ENCODE results near the gene C17orf114.

C17orf114 gene

DNA sequence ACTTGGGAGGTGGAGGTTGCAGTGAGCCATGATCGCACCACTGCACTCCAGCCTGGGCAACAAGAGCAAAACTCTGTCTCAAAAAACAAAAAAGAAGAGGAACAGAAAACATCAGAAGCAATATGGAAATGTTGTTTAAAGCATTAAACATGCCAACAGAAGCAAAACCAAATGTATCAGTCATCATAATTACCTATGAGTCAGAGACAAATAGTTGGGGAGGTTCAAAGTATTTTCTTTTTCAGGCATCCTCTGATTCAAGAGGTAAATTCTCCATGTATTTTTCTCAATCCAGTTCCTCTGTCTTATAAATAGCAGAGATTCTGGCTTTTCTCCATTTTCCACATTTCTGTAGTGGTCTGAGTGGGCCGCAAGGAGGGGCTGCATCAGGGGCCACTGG is 32.5 kb downstream of the C17orf114 start:
- no peaks in the 10 kb centered on the region for H3K36me3 Mint-ChIP-seq (ENCODE audit: unreplicated experiment)
- H3K27ac Mint-ChIP-seq (ENCODE audit: unreplicated experiment) = no peak overlapping the region
- no peaks in the 10 kb centered on the region for H3K4me1 Mint-ChIP-seq (ENCODE audit: low read depth, unreplicated experiment)
- peaks cover 5% of the 10 kb centered on the region for H3K27me3 Mint-ChIP-seq (ENCODE audit: unreplicated experiment)
- H3K4me3 Mint-ChIP-seq (ENCODE audit: unreplicated experiment) = no peak overlapping the region
- DNase-seq = no peak
- TF ChIP-seq, protein P1, sequence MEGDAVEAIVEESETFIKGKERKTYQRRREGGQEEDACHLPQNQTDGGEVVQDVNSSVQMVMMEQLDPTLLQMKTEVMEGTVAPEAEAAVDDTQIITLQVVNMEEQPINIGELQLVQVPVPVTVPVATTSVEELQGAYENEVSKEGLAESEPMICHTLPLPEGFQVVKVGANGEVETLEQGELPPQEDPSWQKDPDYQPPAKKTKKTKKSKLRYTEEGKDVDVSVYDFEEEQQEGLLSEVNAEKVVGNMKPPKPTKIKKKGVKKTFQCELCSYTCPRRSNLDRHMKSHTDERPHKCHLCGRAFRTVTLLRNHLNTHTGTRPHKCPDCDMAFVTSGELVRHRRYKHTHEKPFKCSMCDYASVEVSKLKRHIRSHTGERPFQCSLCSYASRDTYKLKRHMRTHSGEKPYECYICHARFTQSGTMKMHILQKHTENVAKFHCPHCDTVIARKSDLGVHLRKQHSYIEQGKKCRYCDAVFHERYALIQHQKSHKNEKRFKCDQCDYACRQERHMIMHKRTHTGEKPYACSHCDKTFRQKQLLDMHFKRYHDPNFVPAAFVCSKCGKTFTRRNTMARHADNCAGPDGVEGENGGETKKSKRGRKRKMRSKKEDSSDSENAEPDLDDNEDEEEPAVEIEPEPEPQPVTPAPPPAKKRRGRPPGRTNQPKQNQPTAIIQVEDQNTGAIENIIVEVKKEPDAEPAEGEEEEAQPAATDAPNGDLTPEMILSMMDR (IDR thresholded peaks at IDR 0.05; ENCODE audit: partially characterized antibody, unreplicated experiment) = no peak
- H3K9me3 Mint-ChIP-seq (ENCODE audit: unreplicated experiment) = no peaks in the 10 kb centered on the region

DNA sequence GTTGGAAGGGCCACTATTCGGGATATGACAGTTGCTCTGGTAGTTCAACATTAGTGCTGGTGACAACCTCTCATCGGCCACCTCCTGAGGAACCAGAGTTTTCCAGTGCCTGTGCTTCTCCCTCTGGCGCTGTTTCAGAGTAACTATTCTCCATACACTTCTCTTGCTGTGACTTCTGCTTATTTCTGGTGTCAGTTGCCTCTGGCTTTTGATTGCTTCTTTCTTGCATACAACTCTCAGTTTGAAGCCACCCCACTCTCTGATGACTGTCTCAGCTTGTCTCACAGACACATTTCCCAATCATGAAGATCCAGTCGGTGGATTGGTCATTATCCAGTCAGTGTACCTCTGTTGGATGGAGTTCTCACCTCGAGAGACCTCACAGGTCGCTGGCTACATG is 33.8 kb downstream of the C17orf114 start:
- no peak overlapping the region for H3K27ac Mint-ChIP-seq (ENCODE audit: unreplicated experiment)
- TF ChIP-seq, protein P1 (IDR thresholded peaks at IDR 0.05; ENCODE audit: partially characterized antibody, unreplicated experiment) = no peak

DNA sequence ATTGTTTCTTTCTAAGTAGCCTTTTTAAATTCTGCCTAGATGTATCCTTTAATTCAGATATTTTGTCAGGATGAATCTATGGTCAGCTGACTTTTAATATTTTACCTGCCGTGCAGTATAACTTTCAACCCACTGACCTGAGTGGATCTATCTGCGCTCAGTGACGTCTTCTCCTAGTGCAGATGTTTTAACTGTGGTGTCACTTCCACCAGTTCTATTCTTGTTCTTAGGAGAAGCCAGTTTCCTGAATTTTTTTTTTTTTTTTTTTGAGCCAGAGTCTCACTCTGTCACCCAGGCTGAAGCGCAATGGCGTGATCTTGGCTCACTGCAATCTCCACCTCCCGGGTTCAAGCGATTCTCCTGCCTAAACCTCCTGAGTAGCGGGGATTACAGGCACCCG is 35.4 kb downstream of the C17orf114 start:
- Mint-ChIP-seq H3K27me3 (ENCODE audit: unreplicated experiment) (peaks cover 6% of the 10 kb centered on the region), H3K36me3 (ENCODE audit: unreplicated experiment) (no peaks in the 10 kb centered on the region), H3K27ac (ENCODE audit: unreplicated experiment) (no peak overlapping the region), H3K4me3 (ENCODE audit: unreplicated experiment) (no peak overlapping the region), H3K4me1 (ENCODE audit: low read depth, unreplicated experiment) (no peaks in the 10 kb centered on the region), H3K9me3 (ENCODE audit: unreplicated experiment) (no peaks in the 10 kb centered on the region)
- TF ChIP-seq, protein P1 (IDR thresholded peaks at IDR 0.05; ENCODE audit: partially characterized antibody, unreplicated experiment) = no peak
- DNase-seq = no peak

More for the DNA sequence above, 33.8 kb downstream of the C17orf114 start:
- Mint-ChIP-seq H3K4me1 (ENCODE audit: low read depth, unreplicated experiment) (no peaks in the 10 kb centered on the region), H3K36me3 (ENCODE audit: unreplicated experiment) (no peaks in the 10 kb centered on the region), H3K27me3 (ENCODE audit: unreplicated experiment) (peaks cover 5% of the 10 kb centered on the region), H3K9me3 (ENCODE audit: unreplicated experiment) (no peaks in the 10 kb centered on the region), H3K4me3 (ENCODE audit: unreplicated experiment) (no peak overlapping the region)
- DNase-seq = no peak

DNA sequence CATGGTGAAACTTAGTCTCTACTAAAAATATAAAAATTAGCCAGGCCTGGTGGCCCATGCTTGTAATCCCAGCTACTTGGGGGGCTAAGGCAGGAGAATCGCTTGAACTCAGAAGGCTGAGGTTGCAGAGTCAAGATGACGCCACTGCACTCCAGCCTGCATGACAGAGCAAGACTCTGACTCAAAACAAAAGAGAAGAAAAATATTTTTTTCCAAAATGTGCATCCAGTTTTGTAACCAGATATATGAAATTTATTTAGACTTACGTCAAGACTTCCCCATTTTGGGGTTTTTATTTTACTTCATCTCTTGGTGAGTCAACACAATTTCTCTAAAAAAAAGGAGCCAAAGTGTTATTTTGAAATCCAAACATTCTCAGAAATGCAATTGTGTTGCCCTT is 35.9 kb downstream of the C17orf114 start:
- TF ChIP-seq, protein P1 (IDR thresholded peaks at IDR 0.05; ENCODE audit: partially characterized antibody, unreplicated experiment) = no peak
- no peak for DNase-seq
- H3K9me3 Mint-ChIP-seq (ENCODE audit: unreplicated experiment) = no peaks in the 10 kb centered on the region
- no peak overlapping the region for H3K4me3 Mint-ChIP-seq (ENCODE audit: unreplicated experiment)
- peaks cover 4% of the 10 kb centered on the region for H3K27me3 Mint-ChIP-seq (ENCODE audit: unreplicated experiment)
- no peaks in the 10 kb centered on the region for H3K36me3 Mint-ChIP-seq (ENCODE audit: unreplicated experiment)
- H3K27ac Mint-ChIP-seq (ENCODE audit: unreplicated experiment) = no peak overlapping the region
- H3K4me1 Mint-ChIP-seq (ENCODE audit: low read depth, unreplicated experiment) = no peaks in the 10 kb centered on the region

DNA sequence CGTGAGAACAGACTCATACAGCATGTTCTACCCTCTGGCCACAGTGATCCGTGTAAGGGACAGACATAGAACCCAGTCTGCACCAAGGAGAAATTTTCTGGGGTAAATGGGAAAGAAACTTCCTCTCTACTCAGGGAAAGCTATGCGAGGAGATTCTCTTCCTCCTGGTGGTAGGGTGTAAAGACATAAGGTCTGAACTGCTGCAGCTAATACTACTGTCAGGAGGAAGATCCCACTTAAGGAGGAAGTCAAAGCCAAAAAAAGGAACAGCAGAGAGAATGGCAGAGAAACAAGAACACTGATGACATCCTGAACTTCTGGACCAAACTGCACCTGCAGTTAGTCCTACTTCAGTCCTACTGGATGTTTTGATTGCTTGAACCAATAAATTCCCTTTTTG is 37.5 kb downstream of the C17orf114 start:
- H3K4me1 Mint-ChIP-seq (ENCODE audit: low read depth, unreplicated experiment) = no peaks in the 10 kb centered on the region
- TF ChIP-seq, protein P1 (IDR thresholded peaks at IDR 0.05; ENCODE audit: partially characterized antibody, unreplicated experiment) = no peak
- no peak for DNase-seq
- H3K9me3 Mint-ChIP-seq (ENCODE audit: unreplicated experiment) = no peaks in the 10 kb centered on the region
- peaks cover 2% of the 10 kb centered on the region for H3K27me3 Mint-ChIP-seq (ENCODE audit: unreplicated experiment)
- no peak overlapping the region for H3K4me3 Mint-ChIP-seq (ENCODE audit: unreplicated experiment)
- no peak overlapping the region for H3K27ac Mint-ChIP-seq (ENCODE audit: unreplicated experiment)
- H3K36me3 Mint-ChIP-seq (ENCODE audit: unreplicated experiment) = no peaks in the 10 kb centered on the region

Data from glutamatergic neuron (in vitro differentiated cells).